WTC11 (cell line): ENCODE data around the gene MAPKAPK3. TPM values are rescaled to one million over a fixed set of nuclear protein-coding genes. Genes with fewer than 3 reads are reported as not detected.

ENCODE experiments used
- ATAC-seq: fragments of 200-7000 bp; cut with Tn5 transposase; 2 replicates; pipeline ENCODE4 v1.10.0; 2021; ENCODE audit warnings: mild to moderate bottlenecking, moderate library complexity
- CTCF ChIA-PET: fragments of 300-600 bp; sonication (Branson Sonifier 250); formaldehyde crosslinking; loops from one replicate; lab custom pipeline; 2021; ENCODE audit warnings: antibody characterized with exemption; lab: Charles Lee
- POLR2A ChIA-PET: fragments of 350-600 bp; sonication (Branson Sonifier 250); formaldehyde crosslinking; loops from one replicate; lab custom pipeline; 2021; ENCODE audit warnings: antibody characterized with exemption; lab: Charles Lee
- DNase-seq: peaks from one replicate; pipeline ENCODE4 v3.0.0; 2021; ENCODE audit warnings: low spot score
- H3K27ac Mint-ChIP-seq: 2 replicates; pipeline ENCODE4 v1.8.0; 2021; ENCODE audit warnings: mixed read lengths
- H3K27me3 Mint-ChIP-seq: 2 replicates; pipeline ENCODE4 v1.8.0; 2021; ENCODE audit warnings: low read depth, mild to moderate bottlenecking, moderate library complexity, mixed read lengths
- H3K36me3 Mint-ChIP-seq: 2 replicates; pipeline ENCODE4 v1.8.0; 2021; ENCODE audit warnings: mixed read lengths
- H3K4me1 Mint-ChIP-seq: 2 replicates; pipeline ENCODE4 v1.8.0; 2022; ENCODE audit warnings: mixed read lengths
- H3K4me3 Mint-ChIP-seq: 2 replicates; pipeline ENCODE4 v1.8.0; 2021; ENCODE audit warnings: mild to moderate bottlenecking, moderate library complexity, mixed read lengths
- H3K9me3 Mint-ChIP-seq: 2 replicates; pipeline ENCODE4 v1.8.0; 2021; ENCODE audit warnings: mixed read lengths
- AFF4 ChIP-seq: sonication (generic); formaldehyde crosslinking; IDR thresholded peaks from 2 replicates; pipeline ENCODE4 v1.8.1; 2023; ENCODE audit warnings: mild to moderate bottlenecking, missing genetic modification reagents, borderline replicate concordance
- AR ChIP-seq: fragments of 250-450 bp; sonication (Bioruptor Pico); IDR thresholded peaks from 2 replicates; pipeline ENCODE4 v1.9.0; 2021; ENCODE audit warnings: mild to moderate bottlenecking
- ATF2 ChIP-seq: sonication (generic); formaldehyde crosslinking; IDR thresholded peaks from 2 replicates; pipeline ENCODE4 v1.8.1; 2022; ENCODE audit warnings: low read depth, missing genetic modification reagents, borderline replicate concordance
- CDX4 ChIP-seq: fragments of 250-450 bp; sonication (Bioruptor Pico); IDR thresholded peaks from 2 replicates; pipeline ENCODE4 v1.9.0; 2021; ENCODE audit warnings: moderate library complexity, mild to moderate bottlenecking, inconsistent platforms, borderline replicate concordance
- ERG ChIP-seq: fragments of 250-450 bp; sonication (Bioruptor Pico); IDR thresholded peaks from 2 replicates; pipeline ENCODE4 v1.8.0; 2021; ENCODE audit warnings: mild to moderate bottlenecking
- NR2C2 ChIP-seq: sonication (generic); formaldehyde crosslinking; IDR thresholded peaks from 2 replicates; pipeline ENCODE4 v1.8.0; 2022; ENCODE audit warnings: mild to moderate bottlenecking, missing genetic modification reagents
- PRDM15 ChIP-seq: sonication (generic); formaldehyde crosslinking; IDR thresholded peaks from 2 replicates; pipeline ENCODE4 v1.8.0; 2022; ENCODE audit warnings: missing genetic modification reagents
- SMAD3 ChIP-seq: sonication (generic); formaldehyde crosslinking; IDR thresholded peaks from 2 replicates; pipeline ENCODE4 v1.8.0; 2022; ENCODE audit warnings: missing genetic modification reagents, mild to moderate bottlenecking, borderline replicate concordance
- TP53 ChIP-seq: sonication (generic); formaldehyde crosslinking; IDR thresholded peaks from 2 replicates; pipeline ENCODE4 v1.8.1; 2023; ENCODE audit warnings: mild to moderate bottlenecking, missing genetic modification reagents
- ZNF121 ChIP-seq: sonication (generic); formaldehyde crosslinking; IDR thresholded peaks from 2 replicates; pipeline ENCODE4 v1.8.0; 2023; ENCODE audit warnings: missing genetic modification reagents
- ZNF219 ChIP-seq: sonication (generic); formaldehyde crosslinking; IDR thresholded peaks from 2 replicates; pipeline ENCODE4 v1.8.0; 2023; ENCODE audit warnings: missing genetic modification reagents, mild to moderate bottlenecking, borderline replicate concordance
- ZNF263 ChIP-seq: sonication (generic); formaldehyde crosslinking; IDR thresholded peaks from 2 replicates; pipeline ENCODE4 v1.8.1; 2022; ENCODE audit warnings: low read depth, mild to moderate bottlenecking, moderate library complexity, missing genetic modification reagents
- ZNF416 ChIP-seq: fragments of 250-450 bp; sonication (Bioruptor Pico); IDR thresholded peaks from 2 replicates; pipeline ENCODE4 v1.9.0; 2021; ENCODE audit warnings: mild to moderate bottlenecking, inconsistent platforms
- ZNF532 ChIP-seq: fragments of 250-450 bp; sonication (Bioruptor Pico); IDR thresholded peaks from 2 replicates; pipeline ENCODE4 v1.9.0; 2021; ENCODE audit warnings: mild to moderate bottlenecking, borderline replicate concordance
- ZNF671 ChIP-seq: fragments of 250-450 bp; sonication (Bioruptor Pico); IDR thresholded peaks from 2 replicates; pipeline ENCODE4 v1.8.0; 2021; ENCODE audit warnings: mild to moderate bottlenecking
- total RNA-seq: library from RNA; stranded (reverse); gene quantifications from 3 replicates; pipeline ENCODE4 v1.2.3, GENCODE V29; 2021

Gene MAPKAPK3
- total RNA-seq, 1 experiment from 2014 or later = 60.2 TPM

- no peak for DNase-seq
- Mint-ChIP-seq H3K4me3 (no peak overlapping the region), H3K27me3 (peaks cover 3% of the 10 kb centered on the region; the same call in 1 of the 2 replicates), H3K27ac (no peak overlapping the region), H3K36me3 (no peaks in the 10 kb centered on the region), H3K4me1 (peaks cover 11% of the 10 kb centered on the region), H3K9me3 (no peaks in the 10 kb centered on the region)
- ATAC-seq = no peak
- ChIA-PET CTCF (interaction anchor here (0.6 to 3.1 kb wide), 2 partner anchors 40 to 206 kb away, joined by 3 to 11 read pairs; partner anchors contain the start of gene MAPKAPK3), POLR2A (interaction anchor here (0.7 kb wide), 1 partner anchor 1188 kb away, joined by 3 read pairs; no protein-coding TSS in a partner anchor)
- TF ChIP-seq ZNF121 (CRISPR knock-in tag) = no peak
- TF ChIP-seq SMAD3 = no peak
- no peak for TF ChIP-seq ZNF671 (CRISPR knock-in tag)
- no peak for TF ChIP-seq AFF4 (CRISPR knock-in tag)
- no peak for TF ChIP-seq ZNF532 (CRISPR knock-in tag)
- TF ChIP-seq ZNF219 (CRISPR knock-in tag) = no peak
- TF ChIP-seq PRDM15 (CRISPR knock-in tag) = no peak
- no peak for TF ChIP-seq ZNF416 (CRISPR knock-in tag)
- TF ChIP-seq AR = no peak
- no peak for TF ChIP-seq CDX4 (CRISPR knock-in tag)
- no peak for TF ChIP-seq TP53 (CRISPR knock-in tag)
- TF ChIP-seq NR2C2 (CRISPR knock-in tag) = no peak
- TF ChIP-seq ZNF263 (CRISPR knock-in tag) = no peak
- no peak for TF ChIP-seq ATF2 (CRISPR knock-in tag)
- TF ChIP-seq ERG (CRISPR knock-in tag) = no peak
These were observed 39.7 kb downstream of the MAPKAPK3 start for GRCh38 chr3:50656417-50657195.
